ENCODE measurements around the gene GET3. TPM values are rescaled to one million over a fixed set of nuclear protein-coding genes. Genes with fewer than 3 reads are reported as not detected.

Gene GET3
- total and polyA plus RNA-seq, 2 of the 13 experiments (the other 11 are each of a cell fraction or from before 2014, with no cell fraction given): 57.7 to 59.4 TPM

DNA sequence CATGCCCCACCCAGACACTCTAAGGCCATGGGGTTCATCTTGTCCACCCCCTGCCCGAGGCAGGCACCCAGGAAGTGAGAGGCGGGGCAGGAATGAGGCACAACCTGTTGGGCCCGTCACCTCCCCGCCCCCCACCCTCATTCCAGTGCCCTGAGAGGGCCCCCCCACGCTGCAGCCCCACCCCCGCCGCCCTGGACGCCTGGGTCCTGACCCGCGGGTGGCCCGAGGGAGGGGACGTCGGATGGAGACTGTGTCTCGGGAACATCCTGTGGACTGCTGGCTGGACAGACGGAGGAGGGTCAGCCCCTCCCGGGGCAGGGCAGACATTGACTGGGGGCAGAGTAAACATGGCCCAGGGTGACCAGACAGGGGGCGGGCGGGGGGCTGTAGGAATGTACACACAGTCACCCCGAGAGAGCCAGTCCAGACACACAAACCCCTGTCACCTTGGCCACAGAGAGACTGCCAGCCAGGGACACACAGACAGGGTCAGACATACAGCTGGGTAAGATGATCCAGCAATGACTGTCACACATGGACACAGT, 46.6 kb downstream of the GET3 start (continued):
- TF ChIP-seq PHF21A (CRISPR knock-in tag; IDR thresholded peaks at IDR 0.05): peak; percentile 43; the same call in 1 of the 2 replicates
- TF ChIP-seq, protein P1, sequence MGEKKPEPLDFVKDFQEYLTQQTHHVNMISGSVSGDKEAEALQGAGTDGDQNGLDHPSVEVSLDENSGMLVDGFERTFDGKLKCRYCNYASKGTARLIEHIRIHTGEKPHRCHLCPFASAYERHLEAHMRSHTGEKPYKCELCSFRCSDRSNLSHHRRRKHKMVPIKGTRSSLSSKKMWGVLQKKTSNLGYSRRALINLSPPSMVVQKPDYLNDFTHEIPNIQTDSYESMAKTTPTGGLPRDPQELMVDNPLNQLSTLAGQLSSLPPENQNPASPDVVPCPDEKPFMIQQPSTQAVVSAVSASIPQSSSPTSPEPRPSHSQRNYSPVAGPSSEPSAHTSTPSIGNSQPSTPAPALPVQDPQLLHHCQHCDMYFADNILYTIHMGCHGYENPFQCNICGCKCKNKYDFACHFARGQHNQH (CRISPR knock-in tag; IDR thresholded peaks at IDR 0.05): 0 out of 2 replicates have a peak, but pooled peaks have one; percentile 18
- peak; percentile 75; the same call in 1 of the 2 replicates for TF ChIP-seq RXRA (CRISPR knock-in tag; IDR thresholded peaks at IDR 0.05)
- TF ChIP-seq ZNF780A (CRISPR knock-in tag; IDR thresholded peaks at IDR 0.05): no peak
- TF ChIP-seq ZSCAN9 (CRISPR knock-in tag; IDR thresholded peaks at IDR 0.05; ENCODE audit: borderline replicate concordance): no peak
- TF ChIP-seq, protein P2, sequence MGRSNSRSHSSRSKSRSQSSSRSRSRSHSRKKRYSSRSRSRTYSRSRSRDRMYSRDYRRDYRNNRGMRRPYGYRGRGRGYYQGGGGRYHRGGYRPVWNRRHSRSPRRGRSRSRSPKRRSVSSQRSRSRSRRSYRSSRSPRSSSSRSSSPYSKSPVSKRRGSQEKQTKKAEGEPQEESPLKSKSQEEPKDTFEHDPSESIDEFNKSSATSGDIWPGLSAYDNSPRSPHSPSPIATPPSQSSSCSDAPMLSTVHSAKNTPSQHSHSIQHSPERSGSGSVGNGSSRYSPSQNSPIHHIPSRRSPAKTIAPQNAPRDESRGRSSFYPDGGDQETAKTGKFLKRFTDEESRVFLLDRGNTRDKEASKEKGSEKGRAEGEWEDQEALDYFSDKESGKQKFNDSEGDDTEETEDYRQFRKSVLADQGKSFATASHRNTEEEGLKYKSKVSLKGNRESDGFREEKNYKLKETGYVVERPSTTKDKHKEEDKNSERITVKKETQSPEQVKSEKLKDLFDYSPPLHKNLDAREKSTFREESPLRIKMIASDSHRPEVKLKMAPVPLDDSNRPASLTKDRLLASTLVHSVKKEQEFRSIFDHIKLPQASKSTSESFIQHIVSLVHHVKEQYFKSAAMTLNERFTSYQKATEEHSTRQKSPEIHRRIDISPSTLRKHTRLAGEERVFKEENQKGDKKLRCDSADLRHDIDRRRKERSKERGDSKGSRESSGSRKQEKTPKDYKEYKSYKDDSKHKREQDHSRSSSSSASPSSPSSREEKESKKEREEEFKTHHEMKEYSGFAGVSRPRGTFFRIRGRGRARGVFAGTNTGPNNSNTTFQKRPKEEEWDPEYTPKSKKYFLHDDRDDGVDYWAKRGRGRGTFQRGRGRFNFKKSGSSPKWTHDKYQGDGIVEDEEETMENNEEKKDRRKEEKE (IDR thresholded peaks at IDR 0.05): no peak
- TF ChIP-seq TAF15 (IDR thresholded peaks at IDR 0.05; ENCODE audit: low read depth, low read length, poor library complexity, severe bottlenecking): no peak
- no peak for TF ChIP-seq KAT7 (CRISPR knock-in tag; IDR thresholded peaks at IDR 0.05; ENCODE audit: borderline replicate concordance)
- TF ChIP-seq, protein P3, sequence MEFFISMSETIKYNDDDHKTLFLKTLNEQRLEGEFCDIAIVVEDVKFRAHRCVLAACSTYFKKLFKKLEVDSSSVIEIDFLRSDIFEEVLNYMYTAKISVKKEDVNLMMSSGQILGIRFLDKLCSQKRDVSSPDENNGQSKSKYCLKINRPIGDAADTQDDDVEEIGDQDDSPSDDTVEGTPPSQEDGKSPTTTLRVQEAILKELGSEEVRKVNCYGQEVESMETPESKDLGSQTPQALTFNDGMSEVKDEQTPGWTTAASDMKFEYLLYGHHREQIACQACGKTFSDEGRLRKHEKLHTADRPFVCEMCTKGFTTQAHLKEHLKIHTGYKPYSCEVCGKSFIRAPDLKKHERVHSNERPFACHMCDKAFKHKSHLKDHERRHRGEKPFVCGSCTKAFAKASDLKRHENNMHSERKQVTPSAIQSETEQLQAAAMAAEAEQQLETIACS (CRISPR knock-in tag; IDR thresholded peaks at IDR 0.05): no peak
- TF ChIP-seq, protein P4, sequence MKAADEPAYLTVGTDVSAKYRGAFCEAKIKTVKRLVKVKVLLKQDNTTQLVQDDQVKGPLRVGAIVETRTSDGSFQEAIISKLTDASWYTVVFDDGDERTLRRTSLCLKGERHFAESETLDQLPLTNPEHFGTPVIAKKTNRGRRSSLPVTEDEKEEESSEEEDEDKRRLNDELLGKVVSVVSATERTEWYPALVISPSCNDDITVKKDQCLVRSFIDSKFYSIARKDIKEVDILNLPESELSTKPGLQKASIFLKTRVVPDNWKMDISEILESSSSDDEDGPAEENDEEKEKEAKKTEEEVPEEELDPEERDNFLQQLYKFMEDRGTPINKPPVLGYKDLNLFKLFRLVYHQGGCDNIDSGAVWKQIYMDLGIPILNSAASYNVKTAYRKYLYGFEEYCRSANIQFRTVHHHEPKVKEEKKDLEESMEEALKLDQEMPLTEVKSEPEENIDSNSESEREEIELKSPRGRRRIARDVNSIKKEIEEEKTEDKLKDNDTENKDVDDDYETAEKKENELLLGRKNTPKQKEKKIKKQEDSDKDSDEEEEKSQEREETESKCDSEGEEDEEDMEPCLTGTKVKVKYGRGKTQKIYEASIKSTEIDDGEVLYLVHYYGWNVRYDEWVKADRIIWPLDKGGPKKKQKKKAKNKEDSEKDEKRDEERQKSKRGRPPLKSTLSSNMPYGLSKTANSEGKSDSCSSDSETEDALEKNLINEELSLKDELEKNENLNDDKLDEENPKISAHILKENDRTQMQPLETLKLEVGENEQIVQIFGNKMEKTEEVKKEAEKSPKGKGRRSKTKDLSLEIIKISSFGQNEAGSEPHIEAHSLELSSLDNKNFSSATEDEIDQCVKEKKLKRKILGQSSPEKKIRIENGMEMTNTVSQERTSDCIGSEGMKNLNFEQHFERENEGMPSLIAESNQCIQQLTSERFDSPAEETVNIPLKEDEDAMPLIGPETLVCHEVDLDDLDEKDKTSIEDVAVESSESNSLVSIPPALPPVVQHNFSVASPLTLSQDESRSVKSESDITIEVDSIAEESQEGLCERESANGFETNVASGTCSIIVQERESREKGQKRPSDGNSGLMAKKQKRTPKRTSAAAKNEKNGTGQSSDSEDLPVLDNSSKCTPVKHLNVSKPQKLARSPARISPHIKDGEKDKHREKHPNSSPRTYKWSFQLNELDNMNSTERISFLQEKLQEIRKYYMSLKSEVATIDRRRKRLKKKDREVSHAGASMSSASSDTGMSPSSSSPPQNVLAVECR (CRISPR knock-in tag; IDR thresholded peaks at IDR 0.05; ENCODE audit: borderline replicate concordance): no peak; the same call in 1 of the 2 replicates
- no peak for TF ChIP-seq HOXA9 (CRISPR knock-in tag; IDR thresholded peaks at IDR 0.05; ENCODE audit: borderline replicate concordance)
- TF ChIP-seq, protein P5, sequence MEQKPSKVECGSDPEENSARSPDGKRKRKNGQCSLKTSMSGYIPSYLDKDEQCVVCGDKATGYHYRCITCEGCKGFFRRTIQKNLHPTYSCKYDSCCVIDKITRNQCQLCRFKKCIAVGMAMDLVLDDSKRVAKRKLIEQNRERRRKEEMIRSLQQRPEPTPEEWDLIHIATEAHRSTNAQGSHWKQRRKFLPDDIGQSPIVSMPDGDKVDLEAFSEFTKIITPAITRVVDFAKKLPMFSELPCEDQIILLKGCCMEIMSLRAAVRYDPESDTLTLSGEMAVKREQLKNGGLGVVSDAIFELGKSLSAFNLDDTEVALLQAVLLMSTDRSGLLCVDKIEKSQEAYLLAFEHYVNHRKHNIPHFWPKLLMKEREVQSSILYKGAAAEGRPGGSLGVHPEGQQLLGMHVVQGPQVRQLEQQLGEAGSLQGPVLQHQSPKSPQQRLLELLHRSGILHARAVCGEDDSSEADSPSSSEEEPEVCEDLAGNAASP (CRISPR knock-in tag; IDR thresholded peaks at IDR 0.05; ENCODE audit: borderline replicate concordance): peak; percentile 64; the same call in 1 of the 2 replicates
- TF ChIP-seq KDM3A (CRISPR knock-in tag; IDR thresholded peaks at IDR 0.05; ENCODE audit: low read depth): no peak
- 0 out of 2 replicates have a peak, but pooled peaks have one; percentile 41 for TF ChIP-seq HIVEP1 (CRISPR knock-in tag; IDR thresholded peaks at IDR 0.05)
- no peak; the same call in 1 of the 2 replicates for TF ChIP-seq SAP130 (CRISPR knock-in tag; IDR thresholded peaks at IDR 0.05; ENCODE audit: low read depth)
- no peak for TF ChIP-seq ZBTB21 (CRISPR knock-in tag; IDR thresholded peaks at IDR 0.05)

All from HepG2 (cell line).